Vagina (tissue), 2 donors: ENCODE results near the gene IL22RA1. TPM values are rescaled to one million over a fixed set of nuclear protein-coding genes. Genes with fewer than 3 reads are reported as not detected.

ENCODE experiments used
- DNase-seq, 2 donors: peaks; one replicate each; pipeline ENCODE4 v3.0.0-alpha.2; 2017; ENCODE audit errors: extremely low spot score in 2 of 2
- H3K27ac ChIP-seq: fragments of 200-600 bp; sonication (generic); one replicate; pipeline ENCODE4 v1.5.1; 2019
- H3K27me3 ChIP-seq: fragments of 200-600 bp; sonication (generic); one replicate; pipeline ENCODE4 v1.5.1; 2019
- H3K36me3 ChIP-seq, 2 donors: fragments of 200-600 bp; sonication (generic); one replicate each; pipeline ENCODE4 v1.5.1; 2017 to 2019
- H3K4me1 ChIP-seq: fragments of 200-600 bp; sonication (generic); one replicate; pipeline ENCODE4 v1.5.1; 2019
- H3K4me3 ChIP-seq, 2 donors: fragments of 200-600 bp; sonication (generic); 1 replicate in 1 of 2; 2 replicates in 1 of 2; pipeline ENCODE4 v1.5.1; 2016 to 2019
- H3K9me3 ChIP-seq: fragments of 200-600 bp; sonication (generic); one replicate; pipeline ENCODE4 v1.5.1; 2019
- POLR2A ChIP-seq, 2 donors: fragments of 450-650 bp; IDR thresholded peaks; one replicate each; pipeline ENCODE4 v1.6.1; 2017; ENCODE audit warnings: antibody characterized with exemption in 2 of 2, mild to moderate bottlenecking in 2 of 2, moderate library complexity in 2 of 2
- POLR2AphosphoS5 ChIP-seq, 2 donors: sonication (generic); formaldehyde crosslinking; IDR thresholded peaks; one replicate each; pipeline ENCODE4 v1.9.0; 2017; ENCODE audit warnings: antibody characterized with exemption in 2 of 2, mild to moderate bottlenecking in 2 of 2, low read depth in 1 of 2; ENCODE audit not compliant: insufficient read depth in 1 of 2
- intact Hi-C: fragments of 100-400 bp; cut with DNase I; formaldehyde crosslinking; loops from one replicate; pipeline ENCODE4 v1.15.1; 2023
- total RNA-seq: library from RNA; depleted of rRNA; stranded (reverse); fragments of >200 nt; gene quantifications from one replicate; pipeline ENCODE4 v1.2.3, GENCODE V29; 2016
- TF ChIP-seq, protein P1 (sequence below), 3 experiments: fragments of 450-650 bp in 2 of 3; fragments of 200-600 bp in 1 of 3; sonication (generic) in 1 of 3; IDR thresholded peaks; one replicate each; pipeline ENCODE4 v1.5.1; 2017 to 2019; ENCODE audit warnings: antibody characterized with exemption in 3 of 3, mild to moderate bottlenecking in 2 of 3, moderate library complexity in 2 of 3

The IL22RA1 gene
- total RNA-seq, 1 donor from 2014 or later: 4.2 TPM

GRCh38 chr1:24118410-24119242 is 24.3 kb downstream of the IL22RA1 start:
- H3K27me3 ChIP-seq: no peaks in the 10 kb centered on the region
- TF ChIP-seq, protein P1, sequence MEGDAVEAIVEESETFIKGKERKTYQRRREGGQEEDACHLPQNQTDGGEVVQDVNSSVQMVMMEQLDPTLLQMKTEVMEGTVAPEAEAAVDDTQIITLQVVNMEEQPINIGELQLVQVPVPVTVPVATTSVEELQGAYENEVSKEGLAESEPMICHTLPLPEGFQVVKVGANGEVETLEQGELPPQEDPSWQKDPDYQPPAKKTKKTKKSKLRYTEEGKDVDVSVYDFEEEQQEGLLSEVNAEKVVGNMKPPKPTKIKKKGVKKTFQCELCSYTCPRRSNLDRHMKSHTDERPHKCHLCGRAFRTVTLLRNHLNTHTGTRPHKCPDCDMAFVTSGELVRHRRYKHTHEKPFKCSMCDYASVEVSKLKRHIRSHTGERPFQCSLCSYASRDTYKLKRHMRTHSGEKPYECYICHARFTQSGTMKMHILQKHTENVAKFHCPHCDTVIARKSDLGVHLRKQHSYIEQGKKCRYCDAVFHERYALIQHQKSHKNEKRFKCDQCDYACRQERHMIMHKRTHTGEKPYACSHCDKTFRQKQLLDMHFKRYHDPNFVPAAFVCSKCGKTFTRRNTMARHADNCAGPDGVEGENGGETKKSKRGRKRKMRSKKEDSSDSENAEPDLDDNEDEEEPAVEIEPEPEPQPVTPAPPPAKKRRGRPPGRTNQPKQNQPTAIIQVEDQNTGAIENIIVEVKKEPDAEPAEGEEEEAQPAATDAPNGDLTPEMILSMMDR (IDR thresholded peaks at IDR 0.05): no peak
- TF ChIP-seq POLR2A (IDR thresholded peaks at IDR 0.05): no peak
- no peak for TF ChIP-seq POLR2AphosphoS5 (IDR thresholded peaks at IDR 0.05; ENCODE audit: insufficient read depth in 1 of 2, low read depth in 1 of 2)
- intact Hi-C loops: no loop called here
- DNase-seq: no peak
- H3K9me3 ChIP-seq: no peaks in the 10 kb centered on the region
- H3K4me3 ChIP-seq: no peak overlapping the region
- no peaks in the 10 kb centered on the region for H3K36me3 ChIP-seq
- peaks cover 29% of the 10 kb centered on the region for H3K4me1 ChIP-seq
- H3K27ac ChIP-seq: no peak overlapping the region

GRCh38 chr1:24117722-24118409 is 25.1 kb downstream of the IL22RA1 start:
- no peaks in the 10 kb centered on the region for H3K9me3 ChIP-seq
- DNase-seq: no peak
- H3K27me3 ChIP-seq: no peaks in the 10 kb centered on the region
- intact Hi-C loops: no loop called here
- no peak overlapping the region for H3K4me3 ChIP-seq
- peak overlapping the region; percentile 0 for H3K27ac ChIP-seq
- TF ChIP-seq POLR2AphosphoS5 (IDR thresholded peaks at IDR 0.05; ENCODE audit: insufficient read depth in 1 of 2, low read depth in 1 of 2): peak in 1 of 2 donors; percentile 53
- TF ChIP-seq, protein P1 (IDR thresholded peaks at IDR 0.05): no peak
- H3K4me1 ChIP-seq: peaks cover 29% of the 10 kb centered on the region
- H3K36me3 ChIP-seq: no peaks in the 10 kb centered on the region

DNA sequence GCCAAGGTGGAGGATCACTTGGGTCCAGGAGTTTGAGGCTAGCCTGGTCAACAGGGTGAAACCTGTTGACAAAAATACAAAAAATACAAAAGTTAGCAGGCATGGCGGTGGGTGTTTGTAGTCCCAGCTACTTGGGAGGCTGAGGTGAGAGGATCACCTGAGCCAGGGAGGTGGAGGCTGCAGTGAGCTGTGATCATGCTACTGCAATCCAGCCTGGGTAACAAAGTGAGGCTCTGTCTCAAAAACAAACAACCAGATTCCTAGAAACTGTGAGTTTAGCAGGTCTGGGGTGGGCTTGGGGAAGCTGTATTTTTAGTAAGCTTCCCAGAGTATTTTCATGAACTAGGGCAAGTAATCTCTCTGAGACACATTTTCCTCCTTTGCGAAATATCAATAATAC is 25.8 kb downstream of the IL22RA1 start:
- Histone ChIP-seq H3K27ac (peak overlapping the region; percentile 0), H3K9me3 (no peaks in the 10 kb centered on the region), H3K27me3 (no peaks in the 10 kb centered on the region), H3K4me1 (peaks cover 37% of the 10 kb centered on the region), H3K36me3 (no peaks in the 10 kb centered on the region), H3K4me3 (no peak overlapping the region)
- TF ChIP-seq POLR2A (IDR thresholded peaks at IDR 0.05): no peak
- no peak for TF ChIP-seq POLR2AphosphoS5 (IDR thresholded peaks at IDR 0.05; ENCODE audit: insufficient read depth in 1 of 2, low read depth in 1 of 2)
- TF ChIP-seq, protein P1 (IDR thresholded peaks at IDR 0.05): no peak
- no peak for DNase-seq
- intact Hi-C loops: no loop called here

DNA sequence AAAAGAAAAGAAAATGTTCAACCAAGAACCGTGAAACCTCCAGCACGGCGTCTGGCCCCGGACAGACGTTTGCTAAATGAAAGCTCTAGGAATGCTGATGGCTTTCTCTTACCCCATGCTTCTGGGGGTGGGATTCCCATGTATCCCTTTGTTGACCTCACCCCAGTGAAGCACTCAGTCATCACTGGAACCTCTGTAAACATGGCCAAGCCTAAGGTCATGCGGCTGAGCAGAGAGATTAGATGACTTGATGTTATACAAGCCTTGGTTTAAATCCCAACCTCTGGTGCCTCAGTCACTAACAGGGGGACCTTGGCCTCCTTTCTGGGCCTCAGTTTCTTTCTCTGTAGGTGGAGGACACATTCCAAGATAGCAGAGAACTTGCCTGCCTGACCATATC is 28.2 kb downstream of the IL22RA1 start:
- Histone ChIP-seq H3K4me3 (no peak overlapping the region), H3K27me3 (no peaks in the 10 kb centered on the region), H3K36me3 (no peaks in the 10 kb centered on the region), H3K27ac (no peak overlapping the region), H3K9me3 (no peaks in the 10 kb centered on the region), H3K4me1 (peaks cover 42% of the 10 kb centered on the region)
- DNase-seq: no peak
- intact Hi-C loops: no loop called here
- no peak for TF ChIP-seq POLR2AphosphoS5 (IDR thresholded peaks at IDR 0.05; ENCODE audit: insufficient read depth in 1 of 2, low read depth in 1 of 2)
- TF ChIP-seq, protein P1 (IDR thresholded peaks at IDR 0.05): no peak
- no peak for TF ChIP-seq POLR2A (IDR thresholded peaks at IDR 0.05)

- peaks cover 38% of the 10 kb centered on the region for H3K4me1 ChIP-seq
- H3K9me3 ChIP-seq: no peaks in the 10 kb centered on the region
- intact Hi-C loops: no loop called here
- DNase-seq: no peak
- no peak overlapping the region for H3K4me3 ChIP-seq
- TF ChIP-seq POLR2AphosphoS5 (IDR thresholded peaks at IDR 0.05; ENCODE audit: insufficient read depth in 1 of 2, low read depth in 1 of 2) (no peak), POLR2A (IDR thresholded peaks at IDR 0.05) (no peak)
- TF ChIP-seq, protein P1 (IDR thresholded peaks at IDR 0.05): no peak
- H3K27me3 ChIP-seq: no peaks in the 10 kb centered on the region
- H3K27ac ChIP-seq: no peak overlapping the region
- H3K36me3 ChIP-seq: no peaks in the 10 kb centered on the region
Observed at GRCh38 chr1:24113641-24114033, 29.3 kb downstream of the IL22RA1 start.
